Panc1 (cell line): ENCODE measurements around the gene HOXA10. TPM values are rescaled to one million over a fixed set of nuclear protein-coding genes. Genes with fewer than 3 reads are reported as not detected.

Source experiments
- ATAC-seq: fragments of 200-7000 bp; cut with Tn5 transposase; 2 replicates; pipeline ENCODE4 v1.9.1; 2020; ENCODE audit warnings: mild to moderate bottlenecking, moderate library complexity
- BruUV-seq: library from RNA; stranded (reverse); fragments of 400-500 nt; replicated peaks from 2 replicates; lab custom pipeline; 2021; lab: Mats Ljungman, UMichigan
- CTCF ChIA-PET: fragments of 300-600 bp; sonication (Branson Sonifier 250); formaldehyde crosslinking; loops from one replicate; lab custom pipeline; 2022; ENCODE audit warnings: antibody characterized with exemption; lab: Charles Lee
- POLR2A ChIA-PET: fragments of 300-600 bp; sonication (Branson Sonifier 250); formaldehyde crosslinking; loops from one replicate; lab custom pipeline; 2022; ENCODE audit warnings: antibody characterized with exemption; lab: Charles Lee
- DNase-seq: peaks from one replicate; pipeline ENCODE4 v3.0.0-alpha.2; 2010; ENCODE audit warnings: low read depth, low spot score
- H3K27ac ChIP-seq: 2 replicates; pipeline ENCODE4 v1.5.1; 2011; ENCODE audit warnings: mild to moderate bottlenecking, low read length, inconsistent platforms
- H3K27me3 ChIP-seq: fragments of 200-500 bp; sonication (Bioruptor generic); 2 replicates; pipeline ENCODE4 v1.6.0; 2014; ENCODE audit warnings: low read length, inconsistent platforms; ENCODE audit not compliant: control insufficient read depth, insufficient read depth
- H3K36me3 ChIP-seq: fragments of 200-500 bp; sonication (Bioruptor generic); 2 replicates; pipeline ENCODE4 v1.5.1; 2014; ENCODE audit warnings: inconsistent platforms, mild to moderate bottlenecking, low read length, moderate library complexity; ENCODE audit not compliant: control insufficient read depth, insufficient read depth
- H3K4me1 ChIP-seq: 2 replicates; pipeline ENCODE4 v1.5.1; 2011; ENCODE audit warnings: inconsistent platforms, mild to moderate bottlenecking, low read length, moderate library complexity; ENCODE audit not compliant: control insufficient read depth, insufficient read depth
- H3K4me3 ChIP-seq, 2 experiments: 2 replicates each; pipeline ENCODE4 v1.5.1; 2011 to 2012; ENCODE audit warnings: low read depth in 2 of 2, low read length in 2 of 2, mild to moderate bottlenecking in 2 of 2, inconsistent platforms in 1 of 2, moderate library complexity in 1 of 2
- H3K9me3 ChIP-seq: fragments of 200-500 bp; sonication (Bioruptor generic); 2 replicates; pipeline ENCODE4 v1.5.1; 2014; ENCODE audit warnings: low read depth, mild to moderate bottlenecking, inconsistent platforms, low read length, moderate library complexity; ENCODE audit not compliant: control insufficient read depth, insufficient read depth
- POLR2AphosphoS5 ChIP-seq: IDR thresholded peaks from 2 replicates; pipeline ENCODE4 v1.6.1; 2012; ENCODE audit warnings: mild to moderate bottlenecking, low read depth, low read length, moderate library complexity
- SIN3A ChIP-seq: IDR thresholded peaks from 2 replicates; pipeline ENCODE4 v1.6.1; 2012; ENCODE audit warnings: low read depth, mild to moderate bottlenecking, low read length, moderate library complexity, borderline replicate concordance; ENCODE audit not compliant: insufficient read depth
- TCF7L2 ChIP-seq: IDR thresholded peaks from 2 replicates; pipeline ENCODE4 v1.6.1; 2011; ENCODE audit warnings: mild to moderate bottlenecking, low read depth, low read length, inconsistent platforms
- in situ Hi-C: cut with HindIII; loops from 2 replicates; pipeline ENCODE4 v1.10.0; 2016; ENCODE audit warnings: low sequenced_read_pairs, low pct_unique_long_range_greater_than_20kb
- intact Hi-C: fragments of 100-400 bp; cut with micrococcal nuclease; formaldehyde crosslinking; loops from one replicate; pipeline ENCODE4 v1.10.0; 2022; ENCODE audit not compliant: unreplicated experiment
- total RNA-seq: library from RNA; stranded (reverse); gene quantifications from one replicate; pipeline ENCODE4 v1.2.1, GENCODE V29; 2021; ENCODE audit not compliant: unreplicated experiment
- TF ChIP-seq, protein P1 (sequence below): fragments of 450-650 bp; IDR thresholded peaks from 2 replicates; pipeline ENCODE4 v1.5.1; 2017; ENCODE audit warnings: mild to moderate bottlenecking
- TF ChIP-seq, protein P2 (sequence below), 2 experiments: IDR thresholded peaks; 2 replicates each; pipeline ENCODE4 v1.6.1; 2011 to 2012; ENCODE audit warnings: low read depth in 2 of 2, control low read depth in 1 of 2, low read length in 1 of 2, mild to moderate bottlenecking in 1 of 2, moderate library complexity in 1 of 2; ENCODE audit not compliant: insufficient read depth in 1 of 2

HOXA10 gene
- total RNA-seq, 1 experiment from 2014 or later = 0.41 TPM

DNA sequence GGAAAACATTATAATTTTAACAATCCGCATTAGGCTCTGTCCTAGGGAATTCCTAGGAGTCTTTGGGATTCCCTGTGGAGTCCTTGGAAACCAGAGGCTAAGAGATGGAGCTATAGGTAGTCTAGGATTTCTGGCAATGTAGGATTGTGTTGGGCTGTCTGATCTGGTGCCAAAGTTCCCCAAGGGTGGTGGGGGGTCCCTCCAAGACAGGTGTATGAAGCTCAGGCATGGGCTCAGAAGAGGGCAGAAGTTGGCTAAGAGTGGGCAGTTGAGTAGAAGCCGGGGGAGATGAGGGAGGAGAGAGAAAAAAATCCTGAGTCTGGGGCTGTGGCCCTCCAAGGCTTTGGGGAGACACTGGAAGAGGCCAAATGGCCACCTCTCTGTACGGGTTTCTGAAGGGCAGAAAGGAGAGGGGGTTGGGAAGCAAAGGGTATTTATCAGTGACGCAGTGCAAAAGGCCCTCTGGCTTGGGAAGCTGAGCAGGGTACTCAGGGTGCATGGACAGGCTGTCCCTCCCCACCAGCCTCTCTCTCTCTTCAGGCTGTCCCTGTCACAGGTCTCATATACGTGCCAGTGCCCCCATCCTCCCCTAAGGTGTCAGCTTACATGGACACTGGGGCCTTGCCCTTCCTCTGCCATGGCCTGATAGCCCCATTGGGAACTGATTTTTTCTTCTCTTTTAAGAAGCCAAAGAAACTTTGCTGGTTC lies 27.5 kb downstream of the HOXA10 start:
- H3K27ac ChIP-seq = no peak overlapping the region
- peaks cover 25% of the 10 kb centered on the region for H3K4me1 ChIP-seq
- H3K9me3 ChIP-seq = no peaks in the 10 kb centered on the region
- no peak for DNase-seq
- TF ChIP-seq, protein P1, sequence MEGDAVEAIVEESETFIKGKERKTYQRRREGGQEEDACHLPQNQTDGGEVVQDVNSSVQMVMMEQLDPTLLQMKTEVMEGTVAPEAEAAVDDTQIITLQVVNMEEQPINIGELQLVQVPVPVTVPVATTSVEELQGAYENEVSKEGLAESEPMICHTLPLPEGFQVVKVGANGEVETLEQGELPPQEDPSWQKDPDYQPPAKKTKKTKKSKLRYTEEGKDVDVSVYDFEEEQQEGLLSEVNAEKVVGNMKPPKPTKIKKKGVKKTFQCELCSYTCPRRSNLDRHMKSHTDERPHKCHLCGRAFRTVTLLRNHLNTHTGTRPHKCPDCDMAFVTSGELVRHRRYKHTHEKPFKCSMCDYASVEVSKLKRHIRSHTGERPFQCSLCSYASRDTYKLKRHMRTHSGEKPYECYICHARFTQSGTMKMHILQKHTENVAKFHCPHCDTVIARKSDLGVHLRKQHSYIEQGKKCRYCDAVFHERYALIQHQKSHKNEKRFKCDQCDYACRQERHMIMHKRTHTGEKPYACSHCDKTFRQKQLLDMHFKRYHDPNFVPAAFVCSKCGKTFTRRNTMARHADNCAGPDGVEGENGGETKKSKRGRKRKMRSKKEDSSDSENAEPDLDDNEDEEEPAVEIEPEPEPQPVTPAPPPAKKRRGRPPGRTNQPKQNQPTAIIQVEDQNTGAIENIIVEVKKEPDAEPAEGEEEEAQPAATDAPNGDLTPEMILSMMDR = no peak
- TF ChIP-seq POLR2AphosphoS5 (no peak), SIN3A (no peak), TCF7L2 (no peak)
- TF ChIP-seq, protein P2, sequence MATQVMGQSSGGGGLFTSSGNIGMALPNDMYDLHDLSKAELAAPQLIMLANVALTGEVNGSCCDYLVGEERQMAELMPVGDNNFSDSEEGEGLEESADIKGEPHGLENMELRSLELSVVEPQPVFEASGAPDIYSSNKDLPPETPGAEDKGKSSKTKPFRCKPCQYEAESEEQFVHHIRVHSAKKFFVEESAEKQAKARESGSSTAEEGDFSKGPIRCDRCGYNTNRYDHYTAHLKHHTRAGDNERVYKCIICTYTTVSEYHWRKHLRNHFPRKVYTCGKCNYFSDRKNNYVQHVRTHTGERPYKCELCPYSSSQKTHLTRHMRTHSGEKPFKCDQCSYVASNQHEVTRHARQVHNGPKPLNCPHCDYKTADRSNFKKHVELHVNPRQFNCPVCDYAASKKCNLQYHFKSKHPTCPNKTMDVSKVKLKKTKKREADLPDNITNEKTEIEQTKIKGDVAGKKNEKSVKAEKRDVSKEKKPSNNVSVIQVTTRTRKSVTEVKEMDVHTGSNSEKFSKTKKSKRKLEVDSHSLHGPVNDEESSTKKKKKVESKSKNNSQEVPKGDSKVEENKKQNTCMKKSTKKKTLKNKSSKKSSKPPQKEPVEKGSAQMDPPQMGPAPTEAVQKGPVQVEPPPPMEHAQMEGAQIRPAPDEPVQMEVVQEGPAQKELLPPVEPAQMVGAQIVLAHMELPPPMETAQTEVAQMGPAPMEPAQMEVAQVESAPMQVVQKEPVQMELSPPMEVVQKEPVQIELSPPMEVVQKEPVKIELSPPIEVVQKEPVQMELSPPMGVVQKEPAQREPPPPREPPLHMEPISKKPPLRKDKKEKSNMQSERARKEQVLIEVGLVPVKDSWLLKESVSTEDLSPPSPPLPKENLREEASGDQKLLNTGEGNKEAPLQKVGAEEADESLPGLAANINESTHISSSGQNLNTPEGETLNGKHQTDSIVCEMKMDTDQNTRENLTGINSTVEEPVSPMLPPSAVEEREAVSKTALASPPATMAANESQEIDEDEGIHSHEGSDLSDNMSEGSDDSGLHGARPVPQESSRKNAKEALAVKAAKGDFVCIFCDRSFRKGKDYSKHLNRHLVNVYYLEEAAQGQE (IDR thresholded peaks at IDR 0.05; ENCODE audit: insufficient read depth in 1 of 2, low read depth in 2 of 2, low read length in 1 of 2) = no peak
- H3K4me3 ChIP-seq = no peak overlapping the region
- no peaks in the 10 kb centered on the region for H3K36me3 ChIP-seq
- ChIA-PET POLR2A (no interaction called here), CTCF (no interaction called here)
- BruUV-seq = no TSS peak
- no peak for ATAC-seq
- in situ Hi-C loops (no loop called here), intact Hi-C loops (no loop called here)
- no peaks in the 10 kb centered on the region for H3K27me3 ChIP-seq

DNA sequence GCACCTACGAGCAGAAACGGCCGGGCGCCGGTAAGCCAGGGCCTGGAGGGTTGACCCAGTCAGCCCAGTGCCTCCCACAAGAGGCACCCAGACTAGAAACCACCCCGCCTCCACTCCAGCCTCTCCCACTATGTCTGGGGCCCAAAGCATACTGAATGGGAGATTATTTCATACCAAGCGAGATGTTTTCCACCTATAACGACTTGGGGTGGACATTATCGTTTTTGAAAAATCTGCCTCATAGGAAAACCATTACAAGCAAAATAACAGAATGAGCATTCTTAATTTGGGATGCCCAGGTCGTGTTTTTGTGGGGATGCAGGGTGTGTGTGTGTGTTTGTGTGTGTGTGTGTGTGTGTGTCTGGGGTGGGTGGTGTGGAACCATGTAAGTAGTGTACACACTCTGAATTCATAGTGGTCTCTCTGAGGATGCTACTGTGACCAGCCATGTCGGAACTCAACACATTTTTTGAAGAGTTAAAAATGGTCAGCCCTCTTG lies 28.2 kb downstream of the HOXA10 start:
- in situ Hi-C loops = no loop called here

More for the DNA sequence above, 28.2 kb downstream of the HOXA10 start:
- CTCF ChIA-PET = interaction anchor here (0.6 kb wide), 1 partner anchor 464 kb away, joined by 3 read pairs; no protein-coding TSS in a partner anchor
- BruUV-seq = no TSS peak
- no peaks in the 10 kb centered on the region for H3K9me3 ChIP-seq
- H3K4me1 ChIP-seq = peaks cover 30% of the 10 kb centered on the region
- intact Hi-C loops = no loop called here
- TF ChIP-seq, protein P2 (IDR thresholded peaks at IDR 0.05; ENCODE audit: insufficient read depth in 1 of 2, low read depth in 2 of 2, low read length in 1 of 2) = no peak
- TF ChIP-seq SIN3A (no peak), POLR2AphosphoS5 (no peak), TCF7L2 (no peak)
- TF ChIP-seq, protein P1 = no peak
- no peak overlapping the region for H3K27ac ChIP-seq
- no peak overlapping the region for H3K4me3 ChIP-seq
- H3K36me3 ChIP-seq = no peaks in the 10 kb centered on the region
- H3K27me3 ChIP-seq = no peaks in the 10 kb centered on the region
- DNase-seq (no peak), ATAC-seq (no peak)
- POLR2A ChIA-PET = interaction anchor here (0.6 kb wide), 1 partner anchor 343 kb away, joined by 3 read pairs; no protein-coding TSS in a partner anchor
